ENCODE measurements around the gene ST7. TPM values are rescaled to one million over a fixed set of nuclear protein-coding genes. Genes with fewer than 3 reads are reported as not detected.

Gene ST7
- total and polyA plus RNA-seq, 2 of the 8 experiments (the other 6 are each of a cell fraction or from before 2014, with no cell fraction given), result 16.3 to 18.0 TPM

GRCh38 chr7:117094457-117094856, 141.2 kb downstream of the ST7 start (continued):
- TF ChIP-seq NANOG (IDR thresholded peaks at IDR 0.05; ENCODE audit: insufficient read depth, low read depth, low read length, poor library complexity, severe bottlenecking) (no peak), RFX5 (IDR thresholded peaks at IDR 0.05; ENCODE audit: borderline replicate concordance, low read depth, low read length) (no peak), ZNF274 (IDR thresholded peaks at IDR 0.05; ENCODE audit: borderline replicate concordance, extremely low read depth, low read length) (no peak), ASH2L (IDR thresholded peaks at IDR 0.05; ENCODE audit: low read length) (no peak), BRCA1 (IDR thresholded peaks at IDR 0.05; ENCODE audit: low read depth, low read length) (no peak), HDAC2 (IDR thresholded peaks at IDR 0.05; ENCODE audit: borderline replicate concordance in 1 of 2, low read depth in 2 of 2, low read length in 2 of 2) (no peak), GTF2F1 (IDR thresholded peaks at IDR 0.05; ENCODE audit: borderline replicate concordance, low read depth, low read length) (no peak), CEBPB (IDR thresholded peaks at IDR 0.05; ENCODE audit: low read depth, low read length) (no peak)

Data from H1 (cell line).